Measurements from ENCODE around the gene CTSD. TPM values are rescaled to one million over a fixed set of nuclear protein-coding genes. Genes with fewer than 3 reads are reported as not detected.

CTSD gene
- total and polyA plus RNA-seq, 5 donors from 2014 or later: 104 to 175 (median 151) TPM

DNA sequence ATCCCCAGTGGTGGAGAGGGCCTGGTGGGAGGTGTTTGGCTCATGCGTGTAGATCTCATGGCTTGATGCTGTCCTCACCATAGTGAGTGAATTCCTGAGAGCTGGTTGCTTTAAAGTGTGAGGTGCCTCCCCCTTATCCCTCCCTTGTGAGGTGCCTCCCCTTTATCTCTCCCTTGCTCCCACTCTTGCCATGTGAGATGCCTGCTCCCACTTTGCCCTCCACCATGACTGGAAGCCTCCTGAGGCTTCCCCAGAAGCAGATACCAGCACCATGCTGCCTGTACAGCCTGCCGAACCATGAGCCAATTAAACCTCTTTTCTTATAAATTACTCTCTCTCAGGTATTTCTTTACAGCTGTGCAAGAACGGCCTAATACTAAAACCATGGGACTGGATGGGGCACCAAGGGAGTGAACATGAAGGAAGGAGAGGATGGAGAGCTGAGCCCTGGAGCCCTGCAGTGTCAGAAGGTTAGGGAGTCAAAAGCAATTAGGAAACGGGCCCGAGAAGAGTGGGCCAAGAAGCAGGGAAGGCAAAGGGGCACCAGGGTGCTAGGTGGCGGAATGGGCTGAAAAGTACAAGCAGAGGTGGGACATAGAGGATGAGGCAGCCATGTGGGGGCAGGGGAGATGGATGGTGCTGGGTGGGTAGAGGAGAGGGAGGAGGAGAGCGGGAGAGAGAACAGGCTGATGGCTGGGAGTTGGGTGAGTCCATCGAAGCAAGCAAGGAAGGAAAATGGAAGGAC is 22.8 kb downstream of the CTSD start:
- ATAC-seq (ENCODE audit: low read depth in 2 of 2) (no peak), DNase-seq (no peak)
- Histone ChIP-seq H3K27ac (ENCODE audit: insufficient read depth, low read length, poor library complexity, severe bottlenecking) (no peak overlapping the region), H3K4me1 (ENCODE audit: control insufficient read depth, insufficient read depth, low read length, poor library complexity, severe bottlenecking) (no peaks in the 10 kb centered on the region), H3K4me3 (ENCODE audit: low read depth, low read length) (no peak overlapping the region), H3K9me3 (ENCODE audit: control insufficient read depth in 2 of 2, low read length in 2 of 2) (peaks cover 13 to 15% of the 10 kb centered on the region in 2 experiments), H3K27me3 (ENCODE audit: control insufficient read depth, insufficient read depth, low read length) (no peaks in the 10 kb centered on the region), H3K36me3 (ENCODE audit: control insufficient read depth, insufficient read depth, low read length) (no peaks in the 10 kb centered on the region)
- peaks cover 1 to 16% (median 6%) of the 10 kb centered on the region in 7 donors for H3K9me3 Mint-ChIP-seq
- H3K27me3 Mint-ChIP-seq: no peaks in the 10 kb centered on the region
- no peaks in the 10 kb centered on the region for H3K36me3 Mint-ChIP-seq
- no peak overlapping the region for H3K27ac Mint-ChIP-seq
- peaks cover 0 to 6% (median 2%) of the 10 kb centered on the region in 4 donors for H3K4me1 Mint-ChIP-seq
- no peak overlapping the region for H3K4me3 Mint-ChIP-seq

DNA sequence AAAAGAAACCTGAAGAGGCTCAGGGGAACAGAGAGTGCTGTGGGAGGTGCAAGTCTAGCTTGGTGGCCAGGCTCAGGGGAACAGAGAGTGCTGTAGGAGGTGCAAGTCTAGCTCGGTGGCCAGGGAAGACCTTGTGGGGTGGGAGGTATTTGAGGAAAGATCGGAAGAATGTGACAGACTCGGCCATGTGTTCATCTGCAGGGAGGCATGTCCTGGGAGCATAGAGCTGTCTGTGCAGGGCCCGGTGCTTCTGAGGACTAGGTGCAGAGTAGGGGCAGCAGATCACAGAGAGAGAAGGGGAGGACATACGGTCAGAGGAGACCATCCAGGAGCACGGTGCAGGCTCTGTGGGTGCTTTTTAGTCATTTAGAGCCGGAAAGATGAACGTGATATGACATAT is 24.2 kb downstream of the CTSD start:
- ATAC-seq (ENCODE audit: low read depth in 2 of 2): no peak
- peaks cover 0 to 4% (median 1%) of the 10 kb centered on the region in 4 donors for H3K4me1 Mint-ChIP-seq
- no peak for DNase-seq
- Histone ChIP-seq H3K27ac (ENCODE audit: insufficient read depth, low read length, poor library complexity, severe bottlenecking) (no peak overlapping the region), H3K4me1 (ENCODE audit: control insufficient read depth, insufficient read depth, low read length, poor library complexity, severe bottlenecking) (no peaks in the 10 kb centered on the region), H3K9me3 (ENCODE audit: control insufficient read depth in 2 of 2, low read length in 2 of 2) (peaks cover 14 to 17% of the 10 kb centered on the region in 2 experiments), H3K36me3 (ENCODE audit: control insufficient read depth, insufficient read depth, low read length) (no peaks in the 10 kb centered on the region), H3K4me3 (ENCODE audit: low read depth, low read length) (no peak overlapping the region), H3K27me3 (ENCODE audit: control insufficient read depth, insufficient read depth, low read length) (no peaks in the 10 kb centered on the region)
- H3K4me3 Mint-ChIP-seq: no peak overlapping the region
- peaks cover 4% of the 10 kb centered on the region for H3K36me3 Mint-ChIP-seq
- H3K27me3 Mint-ChIP-seq: no peaks in the 10 kb centered on the region
- H3K27ac Mint-ChIP-seq: no peak overlapping the region
- peaks cover 1 to 22% (median 6%) of the 10 kb centered on the region in 7 donors for H3K9me3 Mint-ChIP-seq

DNA sequence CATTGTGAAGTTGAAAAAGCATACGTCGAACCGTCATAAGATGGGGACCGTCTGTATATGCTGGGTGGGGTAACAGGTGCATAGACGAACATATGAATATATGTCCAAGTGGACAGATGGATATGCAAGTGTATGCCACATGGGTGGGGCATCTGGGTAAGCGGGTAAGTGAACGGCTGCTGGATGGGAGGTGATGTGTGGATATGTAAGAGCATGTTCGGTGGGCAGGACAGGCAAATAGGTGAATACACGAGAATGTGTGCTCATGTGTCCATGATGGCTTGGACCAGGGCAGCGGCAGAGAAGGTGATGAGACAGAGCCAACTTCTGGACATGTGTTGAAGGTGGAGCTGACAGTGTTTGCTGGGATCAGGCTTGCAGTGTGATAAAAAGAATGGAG is 25.3 kb downstream of the CTSD start:
- H3K27me3 Mint-ChIP-seq: no peaks in the 10 kb centered on the region
- H3K27me3 ChIP-seq (ENCODE audit: control insufficient read depth, insufficient read depth, low read length): no peaks in the 10 kb centered on the region
- DNase-seq: no peak
- peaks cover 9% of the 10 kb centered on the region for H3K4me1 ChIP-seq (ENCODE audit: control insufficient read depth, insufficient read depth, low read length, poor library complexity, severe bottlenecking)
- peaks cover 1 to 22% (median 6%) of the 10 kb centered on the region in 7 donors for H3K9me3 Mint-ChIP-seq
- no peak overlapping the region for H3K27ac ChIP-seq (ENCODE audit: insufficient read depth, low read length, poor library complexity, severe bottlenecking)
- no peak overlapping the region for H3K4me3 Mint-ChIP-seq
- no peak overlapping the region for H3K4me3 ChIP-seq (ENCODE audit: low read depth, low read length)
- no peak for ATAC-seq (ENCODE audit: low read depth in 2 of 2)
- no peaks in the 10 kb centered on the region for H3K36me3 ChIP-seq (ENCODE audit: control insufficient read depth, insufficient read depth, low read length)
- H3K4me1 Mint-ChIP-seq: peaks cover 0 to 11% (median 6%) of the 10 kb centered on the region in 4 donors
- peaks cover 14 to 17% of the 10 kb centered on the region in 2 experiments for H3K9me3 ChIP-seq (ENCODE audit: control insufficient read depth in 2 of 2, low read length in 2 of 2)
- no peak overlapping the region for H3K27ac Mint-ChIP-seq
- peaks cover 4% of the 10 kb centered on the region for H3K36me3 Mint-ChIP-seq

DNA sequence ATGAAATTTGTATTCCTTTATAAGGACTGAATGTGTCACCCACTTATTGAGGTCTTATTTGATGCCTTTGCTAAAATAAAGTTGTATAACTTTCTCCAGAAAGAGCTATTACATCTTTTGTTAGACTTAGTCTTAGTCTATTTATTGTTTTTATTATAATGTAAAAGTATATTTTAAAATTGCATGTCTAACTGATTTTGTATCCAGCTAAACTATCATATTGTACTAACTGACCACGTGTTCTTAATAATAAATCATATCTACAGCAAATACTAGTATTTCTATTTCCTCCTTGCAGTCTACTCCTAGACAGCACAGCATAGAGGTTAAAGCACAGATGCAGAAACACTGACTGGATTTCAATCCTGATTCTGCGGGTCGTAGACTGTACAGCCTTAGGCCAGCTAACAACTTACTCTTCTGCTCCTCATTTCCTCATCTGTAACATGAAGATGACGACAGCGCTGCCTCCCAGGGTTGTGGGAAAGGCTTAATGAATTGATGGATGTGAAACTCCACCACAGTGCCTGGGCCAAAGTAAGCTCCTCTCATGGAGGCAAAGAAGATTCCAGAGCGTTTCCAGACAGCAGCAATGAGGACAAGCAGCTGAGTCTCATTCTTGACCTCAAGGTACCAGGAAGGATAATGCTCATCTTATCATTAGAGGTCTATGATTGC is 26.5 kb downstream of the CTSD start:
- H3K27ac ChIP-seq (ENCODE audit: insufficient read depth, low read length, poor library complexity, severe bottlenecking): no peak overlapping the region
- Mint-ChIP-seq H3K4me3 (no peak overlapping the region), H3K9me3 (peaks cover 1 to 22% (median 6%) of the 10 kb centered on the region in 7 donors), H3K4me1 (peaks cover 0 to 13% (median 6%) of the 10 kb centered on the region in 4 donors), H3K27ac (no peak overlapping the region), H3K36me3 (peaks cover 4% of the 10 kb centered on the region), H3K27me3 (no peaks in the 10 kb centered on the region)
- no peaks in the 10 kb centered on the region for H3K27me3 ChIP-seq (ENCODE audit: control insufficient read depth, insufficient read depth, low read length)
- no peaks in the 10 kb centered on the region for H3K36me3 ChIP-seq (ENCODE audit: control insufficient read depth, insufficient read depth, low read length)
- peaks cover 14 to 17% of the 10 kb centered on the region in 2 experiments for H3K9me3 ChIP-seq (ENCODE audit: control insufficient read depth in 2 of 2, low read length in 2 of 2)
- DNase-seq (no peak), ATAC-seq (ENCODE audit: low read depth in 2 of 2) (no peak)
- H3K4me1 ChIP-seq (ENCODE audit: control insufficient read depth, insufficient read depth, low read length, poor library complexity, severe bottlenecking): peaks cover 9% of the 10 kb centered on the region
- no peak overlapping the region for H3K4me3 ChIP-seq (ENCODE audit: low read depth, low read length)

DNA sequence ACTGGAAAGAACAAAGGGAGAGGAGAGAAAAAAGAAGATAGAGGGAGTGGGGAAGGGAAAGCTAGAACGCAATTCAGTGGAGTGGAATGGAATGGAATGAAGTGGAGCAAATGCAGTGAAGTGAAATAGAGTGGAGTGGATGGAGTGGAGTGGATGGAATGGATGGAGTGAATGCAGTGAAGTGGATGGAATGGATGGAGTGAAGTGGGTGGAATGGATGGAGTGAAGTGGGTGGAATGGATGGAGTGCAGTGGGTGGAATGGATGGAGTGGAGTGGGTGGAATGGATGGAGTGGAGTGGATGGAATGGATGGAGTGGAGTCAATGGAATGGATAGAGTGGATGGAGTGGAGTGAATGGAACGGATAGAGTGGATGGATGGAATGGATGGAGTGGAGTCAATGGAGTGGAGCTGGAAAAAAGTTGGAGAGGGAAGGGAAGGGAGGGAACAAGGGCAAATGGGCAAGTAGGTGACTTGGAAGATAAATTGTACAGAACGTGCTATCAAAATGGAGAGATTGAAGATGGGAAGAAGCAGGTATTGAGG is 27.2 kb downstream of the CTSD start:
- no peak for ATAC-seq (ENCODE audit: low read depth in 2 of 2)
- Histone ChIP-seq H3K27me3 (ENCODE audit: control insufficient read depth, insufficient read depth, low read length) (peaks cover 1% of the 10 kb centered on the region), H3K27ac (ENCODE audit: insufficient read depth, low read length, poor library complexity, severe bottlenecking) (no peak overlapping the region), H3K4me1 (ENCODE audit: control insufficient read depth, insufficient read depth, low read length, poor library complexity, severe bottlenecking) (peaks cover 9% of the 10 kb centered on the region), H3K36me3 (ENCODE audit: control insufficient read depth, insufficient read depth, low read length) (no peaks in the 10 kb centered on the region), H3K4me3 (ENCODE audit: low read depth, low read length) (no peak overlapping the region), H3K9me3 (ENCODE audit: control insufficient read depth in 2 of 2, low read length in 2 of 2) (peaks cover 14 to 17% of the 10 kb centered on the region in 2 experiments)
- Mint-ChIP-seq H3K9me3 (peaks cover 1 to 22% (median 6%) of the 10 kb centered on the region in 7 donors), H3K4me1 (peaks cover 0 to 14% (median 6%) of the 10 kb centered on the region in 4 donors), H3K27ac (no peak overlapping the region), H3K36me3 (peaks cover 4% of the 10 kb centered on the region), H3K4me3 (no peak overlapping the region), H3K27me3 (no peaks in the 10 kb centered on the region)
- DNase-seq: no peak

DNA sequence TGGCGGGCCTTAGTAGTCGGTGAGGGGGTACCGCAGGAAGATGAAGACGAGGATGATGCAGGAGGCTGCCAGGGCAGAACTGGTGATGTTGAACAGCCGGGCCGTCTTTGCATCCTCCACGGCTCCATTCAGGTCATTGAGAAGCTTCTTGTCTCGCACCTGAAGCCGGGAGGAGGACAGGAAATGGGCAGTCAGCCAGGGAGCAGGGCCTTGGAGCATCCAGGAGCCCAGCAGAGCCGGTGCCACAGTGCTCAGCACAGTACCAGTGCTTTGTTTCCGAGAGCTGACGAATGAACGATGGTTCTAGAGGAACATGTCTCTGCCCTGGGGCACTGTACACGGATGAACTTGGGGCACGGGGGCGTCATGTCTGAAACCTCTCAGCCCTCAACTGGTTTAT is 28.5 kb downstream of the CTSD start:
- H3K4me1 Mint-ChIP-seq: peaks cover 0 to 14% (median 6%) of the 10 kb centered on the region in 4 donors
- DNase-seq (no peak), ATAC-seq (ENCODE audit: low read depth in 2 of 2) (no peak)
- peaks cover 1 to 22% (median 6%) of the 10 kb centered on the region in 7 donors for H3K9me3 Mint-ChIP-seq
- H3K27ac Mint-ChIP-seq: no peak overlapping the region
- Histone ChIP-seq H3K9me3 (ENCODE audit: control insufficient read depth in 2 of 2, low read length in 2 of 2) (peaks cover 14 to 17% of the 10 kb centered on the region in 2 experiments), H3K36me3 (ENCODE audit: control insufficient read depth, insufficient read depth, low read length) (no peaks in the 10 kb centered on the region), H3K27me3 (ENCODE audit: control insufficient read depth, insufficient read depth, low read length) (peaks cover 1% of the 10 kb centered on the region), H3K27ac (ENCODE audit: insufficient read depth, low read length, poor library complexity, severe bottlenecking) (no peak overlapping the region), H3K4me3 (ENCODE audit: low read depth, low read length) (no peak overlapping the region), H3K4me1 (ENCODE audit: control insufficient read depth, insufficient read depth, low read length, poor library complexity, severe bottlenecking) (peaks cover 9% of the 10 kb centered on the region)
- no peak overlapping the region for H3K4me3 Mint-ChIP-seq
- peaks cover 4% of the 10 kb centered on the region for H3K36me3 Mint-ChIP-seq
- H3K27me3 Mint-ChIP-seq: no peaks in the 10 kb centered on the region

DNA sequence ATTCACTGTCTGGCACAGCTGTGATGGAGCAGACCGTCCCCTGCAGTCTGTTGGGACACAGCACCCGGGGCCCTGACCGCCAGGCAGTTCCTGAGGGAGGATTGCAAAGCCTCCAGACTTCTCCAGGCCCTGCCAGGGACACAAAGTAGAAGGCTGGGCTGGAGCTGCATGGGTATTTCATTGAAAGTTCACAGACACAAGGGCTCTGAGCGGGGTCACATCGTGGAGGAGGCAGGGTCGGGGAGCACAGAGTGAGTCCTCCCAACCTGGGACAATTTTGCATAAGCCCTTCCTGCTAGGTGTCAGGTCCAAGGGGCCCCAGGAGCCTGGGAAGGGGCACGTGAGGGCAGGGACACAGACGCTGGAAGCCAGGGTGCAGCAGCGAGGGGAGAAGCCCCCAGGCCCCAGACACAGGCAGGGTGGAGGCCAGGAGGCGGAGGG is 29.1 kb downstream of the CTSD start:
- H3K9me3 Mint-ChIP-seq: peaks cover 1 to 22% (median 6%) of the 10 kb centered on the region in 7 donors
- H3K4me1 Mint-ChIP-seq: peaks cover 0 to 14% (median 6%) of the 10 kb centered on the region in 4 donors
- no peaks in the 10 kb centered on the region for H3K36me3 ChIP-seq (ENCODE audit: control insufficient read depth, insufficient read depth, low read length)
- ATAC-seq (ENCODE audit: low read depth in 2 of 2) (no peak), DNase-seq (no peak)
- H3K27ac ChIP-seq (ENCODE audit: insufficient read depth, low read length, poor library complexity, severe bottlenecking): no peak overlapping the region
- no peaks in the 10 kb centered on the region for H3K27me3 Mint-ChIP-seq
- H3K9me3 ChIP-seq (ENCODE audit: control insufficient read depth in 2 of 2, low read length in 2 of 2): peaks cover 14 to 17% of the 10 kb centered on the region in 2 experiments
- H3K4me3 Mint-ChIP-seq: no peak overlapping the region
- H3K27me3 ChIP-seq (ENCODE audit: control insufficient read depth, insufficient read depth, low read length): peaks cover 1% of the 10 kb centered on the region
- H3K36me3 Mint-ChIP-seq: peaks cover 4% of the 10 kb centered on the region
- no peak overlapping the region for H3K27ac Mint-ChIP-seq
- no peak overlapping the region for H3K4me3 ChIP-seq (ENCODE audit: low read depth, low read length)
- peaks cover 9% of the 10 kb centered on the region for H3K4me1 ChIP-seq (ENCODE audit: control insufficient read depth, insufficient read depth, low read length, poor library complexity, severe bottlenecking)
